Astrocyte (in vitro differentiated cells and primary cell): ENCODE data around the gene EPB41L4B. TPM values are rescaled to one million over a fixed set of nuclear protein-coding genes. Genes with fewer than 3 reads are reported as not detected.

Experiments
- DNase-seq: peaks from one replicate; pipeline ENCODE4 v3.0.0-alpha.2; 2010; ENCODE audit warnings: low read depth
- FAIRE-seq: peaks from 2 replicates; lab custom pipeline; 2011; peaks lifted over from hg19 to GRCh38; lab: Jason Lieb, UNC
- H2AFZ ChIP-seq: 2 replicates; pipeline ENCODE4 v1.6.0; 2012; ENCODE audit warnings: low read depth, low read length, inconsistent platforms
- H3K27ac ChIP-seq: 2 replicates; pipeline ENCODE4 v1.5.1; 2011; ENCODE audit warnings: low read depth, low read length, inconsistent platforms
- H3K27me3 ChIP-seq: 2 replicates; pipeline ENCODE4 v1.6.0; 2011; ENCODE audit warnings: low read length, inconsistent platforms; ENCODE audit not compliant: insufficient read depth
- H3K36me3 ChIP-seq: 2 replicates; pipeline ENCODE4 v1.5.1; 2011; ENCODE audit warnings: low read length, inconsistent platforms; ENCODE audit not compliant: insufficient read depth
- H3K4me1 ChIP-seq: 2 replicates; pipeline ENCODE4 v1.5.1; 2011; ENCODE audit warnings: low read length, inconsistent platforms; ENCODE audit not compliant: insufficient read depth
- H3K4me2 ChIP-seq: 2 replicates; pipeline ENCODE4 v1.6.0; 2012; ENCODE audit warnings: low read length, inconsistent platforms
- H3K4me3 ChIP-seq: 2 replicates; pipeline ENCODE4 v1.5.1; 2011; ENCODE audit warnings: low read depth, mild to moderate bottlenecking, low read length, inconsistent platforms; ENCODE audit not compliant: insufficient read depth
- H3K79me2 ChIP-seq: 2 replicates; pipeline ENCODE4 v1.6.0; 2012; ENCODE audit warnings: mild to moderate bottlenecking, low read length, inconsistent platforms; ENCODE audit not compliant: insufficient read depth
- H3K9ac ChIP-seq: 2 replicates; pipeline ENCODE4 v1.6.0; 2012; ENCODE audit warnings: mild to moderate bottlenecking, low read length, inconsistent platforms
- H3K9me3 ChIP-seq: 2 replicates; pipeline ENCODE4 v1.5.1; 2012; ENCODE audit warnings: low read depth, mild to moderate bottlenecking, low read length, inconsistent platforms; ENCODE audit not compliant: insufficient read depth
- H4K20me1 ChIP-seq: 2 replicates; pipeline ENCODE4 v1.6.0; 2012; ENCODE audit warnings: low read length, inconsistent platforms; ENCODE audit not compliant: insufficient read depth
- H3K27ac Mint-ChIP-seq: one replicate; pipeline ENCODE4 v1.8.0; 2021; ENCODE audit warnings: mild to moderate bottlenecking, mixed read lengths; ENCODE audit not compliant: unreplicated experiment
- H3K27me3 Mint-ChIP-seq: one replicate; pipeline ENCODE4 v1.8.0; 2021; ENCODE audit warnings: low read depth, mixed read lengths; ENCODE audit not compliant: unreplicated experiment
- H3K36me3 Mint-ChIP-seq: one replicate; pipeline ENCODE4 v1.8.0; 2021; ENCODE audit warnings: low read depth, mixed read lengths; ENCODE audit not compliant: unreplicated experiment
- H3K4me1 Mint-ChIP-seq: one replicate; pipeline ENCODE4 v1.8.0; 2021; ENCODE audit warnings: low read depth, mixed read lengths; ENCODE audit not compliant: unreplicated experiment
- H3K4me3 Mint-ChIP-seq: one replicate; pipeline ENCODE4 v1.8.0; 2021; ENCODE audit warnings: mild to moderate bottlenecking, moderate library complexity, mixed read lengths; ENCODE audit not compliant: unreplicated experiment
- H3K9me3 Mint-ChIP-seq: one replicate; pipeline ENCODE4 v1.8.0; 2021; ENCODE audit warnings: mild to moderate bottlenecking, mixed read lengths; ENCODE audit not compliant: unreplicated experiment
- CTCF ChIP-seq: IDR thresholded peaks from 2 replicates; pipeline ENCODE4 v1.5.1; 2011; ENCODE audit warnings: low read depth, mild to moderate bottlenecking, inconsistent platforms, low read length, moderate library complexity; ENCODE audit not compliant: insufficient read depth
- EZH2 ChIP-seq: IDR thresholded peaks from 2 replicates; pipeline ENCODE4 v1.6.1; 2012; ENCODE audit warnings: mild to moderate bottlenecking, low read length, inconsistent platforms; ENCODE audit not compliant: insufficient read depth
- total RNA-seq: library from RNA; stranded (reverse); gene quantifications from 2 replicates; pipeline ENCODE4 v1.2.1, GENCODE V29; 2021

The EPB41L4B gene
- total RNA-seq, 1 donor from 2014 or later, result 2.0 TPM

GRCh38 chr9:109307380-109308240 lies 13.2 kb downstream of the EPB41L4B start:
- DNase-seq (no peak), FAIRE-seq (no peak)
- no peaks in the 10 kb centered on the region for H3K9me3 Mint-ChIP-seq
- no peaks in the 10 kb centered on the region for H3K79me2 ChIP-seq
- H3K4me3 ChIP-seq, result no peak overlapping the region
- H3K27ac Mint-ChIP-seq, result no peak overlapping the region
- H3K27ac ChIP-seq, result no peak overlapping the region
- H3K36me3 ChIP-seq, result no peaks in the 10 kb centered on the region
- no peak overlapping the region for H3K9ac ChIP-seq
- no peak overlapping the region for H3K4me3 Mint-ChIP-seq
- no peaks in the 10 kb centered on the region for H4K20me1 ChIP-seq
- no peaks in the 10 kb centered on the region for H3K9me3 ChIP-seq
- H3K27me3 ChIP-seq, result no peaks in the 10 kb centered on the region
- no peaks in the 10 kb centered on the region for H3K36me3 Mint-ChIP-seq
- no peak overlapping the region for H2AFZ ChIP-seq
- peaks cover 15% of the 10 kb centered on the region for H3K27me3 Mint-ChIP-seq
- peaks cover 15% of the 10 kb centered on the region for H3K4me1 ChIP-seq
- peaks cover 6% of the 10 kb centered on the region for H3K4me1 Mint-ChIP-seq
- H3K4me2 ChIP-seq, result no peak overlapping the region
- TF ChIP-seq EZH2 (no peak), CTCF (no peak)

GRCh38 chr9:109305801-109306200 lies 15.1 kb downstream of the EPB41L4B start:
- Histone ChIP-seq H3K9ac (no peak overlapping the region), H3K4me2 (no peak overlapping the region), H3K27ac (no peak overlapping the region), H3K79me2 (no peaks in the 10 kb centered on the region), H3K4me3 (no peak overlapping the region), H3K27me3 (no peaks in the 10 kb centered on the region), H3K4me1 (peaks cover 8% of the 10 kb centered on the region), H3K9me3 (no peaks in the 10 kb centered on the region), H3K36me3 (no peaks in the 10 kb centered on the region), H4K20me1 (no peaks in the 10 kb centered on the region), H2AFZ (no peak overlapping the region)
- Mint-ChIP-seq H3K4me1 (peaks cover 4% of the 10 kb centered on the region), H3K9me3 (no peaks in the 10 kb centered on the region), H3K27ac (no peak overlapping the region), H3K27me3 (peaks cover 18% of the 10 kb centered on the region), H3K36me3 (no peaks in the 10 kb centered on the region), H3K4me3 (no peak overlapping the region)
- TF ChIP-seq EZH2 (no peak), CTCF (no peak)
- no peak for FAIRE-seq
- DNase-seq, result no peak

DNA sequence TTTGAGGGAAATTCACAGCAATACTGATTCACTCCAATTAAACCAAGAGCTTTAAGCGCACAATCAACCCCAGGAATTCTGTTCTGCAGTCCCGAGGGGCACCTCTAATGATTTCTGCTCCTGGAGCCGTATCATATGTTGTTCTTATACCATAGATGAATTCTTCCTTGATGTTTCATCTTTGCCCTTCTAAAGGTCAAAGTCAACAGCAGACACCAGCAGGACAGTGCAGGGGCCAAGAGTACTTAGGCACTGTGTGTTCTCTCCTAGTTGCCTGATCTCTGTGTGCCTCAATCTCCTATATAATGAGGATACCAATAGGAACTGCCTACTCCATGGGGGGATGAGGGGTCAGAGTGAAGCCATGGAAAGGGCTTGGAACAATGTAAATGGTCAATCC lies 16.5 kb downstream of the EPB41L4B start:
- no peak overlapping the region for H2AFZ ChIP-seq
- Mint-ChIP-seq H3K27me3 (peaks cover 19% of the 10 kb centered on the region), H3K27ac (no peak overlapping the region), H3K36me3 (no peaks in the 10 kb centered on the region), H3K4me1 (no peaks in the 10 kb centered on the region), H3K4me3 (no peak overlapping the region), H3K9me3 (no peaks in the 10 kb centered on the region)
- H3K27me3 ChIP-seq, result peaks cover 2% of the 10 kb centered on the region
- no peaks in the 10 kb centered on the region for H3K36me3 ChIP-seq
- no peak overlapping the region for H3K4me2 ChIP-seq
- no peak for FAIRE-seq
- no peaks in the 10 kb centered on the region for H3K9me3 ChIP-seq
- H4K20me1 ChIP-seq, result no peaks in the 10 kb centered on the region
- DNase-seq, result no peak
- no peak overlapping the region for H3K27ac ChIP-seq
- no peaks in the 10 kb centered on the region for H3K79me2 ChIP-seq
- no peak overlapping the region for H3K4me3 ChIP-seq
- no peak overlapping the region for H3K9ac ChIP-seq
- H3K4me1 ChIP-seq, result no peaks in the 10 kb centered on the region
- no peak for TF ChIP-seq EZH2
- TF ChIP-seq CTCF, result no peak
